ENCODE measurements around the gene NUP160.

NUP160 gene

DNA sequence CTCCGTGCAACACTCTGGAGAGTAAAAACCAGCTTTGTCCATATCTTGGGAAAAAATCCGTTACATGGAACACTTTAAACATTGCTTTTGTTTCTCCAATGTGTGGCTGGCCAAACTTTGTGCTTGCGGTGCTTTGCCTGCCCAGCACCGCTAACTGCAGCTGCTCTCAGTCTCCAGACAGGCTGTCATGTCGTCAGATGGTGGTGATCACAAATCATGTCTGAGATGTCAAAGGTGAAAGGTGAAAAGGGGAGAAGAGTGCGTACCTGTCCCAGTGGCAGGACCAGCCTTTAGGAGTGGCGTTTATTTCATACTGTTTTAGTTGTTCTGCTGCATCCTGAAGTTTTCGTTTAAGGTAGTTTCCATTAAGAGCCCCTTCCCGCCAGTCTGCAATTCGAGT, 115.9 kb downstream of the NUP160 start:
- TF ChIP-seq, protein P1, sequence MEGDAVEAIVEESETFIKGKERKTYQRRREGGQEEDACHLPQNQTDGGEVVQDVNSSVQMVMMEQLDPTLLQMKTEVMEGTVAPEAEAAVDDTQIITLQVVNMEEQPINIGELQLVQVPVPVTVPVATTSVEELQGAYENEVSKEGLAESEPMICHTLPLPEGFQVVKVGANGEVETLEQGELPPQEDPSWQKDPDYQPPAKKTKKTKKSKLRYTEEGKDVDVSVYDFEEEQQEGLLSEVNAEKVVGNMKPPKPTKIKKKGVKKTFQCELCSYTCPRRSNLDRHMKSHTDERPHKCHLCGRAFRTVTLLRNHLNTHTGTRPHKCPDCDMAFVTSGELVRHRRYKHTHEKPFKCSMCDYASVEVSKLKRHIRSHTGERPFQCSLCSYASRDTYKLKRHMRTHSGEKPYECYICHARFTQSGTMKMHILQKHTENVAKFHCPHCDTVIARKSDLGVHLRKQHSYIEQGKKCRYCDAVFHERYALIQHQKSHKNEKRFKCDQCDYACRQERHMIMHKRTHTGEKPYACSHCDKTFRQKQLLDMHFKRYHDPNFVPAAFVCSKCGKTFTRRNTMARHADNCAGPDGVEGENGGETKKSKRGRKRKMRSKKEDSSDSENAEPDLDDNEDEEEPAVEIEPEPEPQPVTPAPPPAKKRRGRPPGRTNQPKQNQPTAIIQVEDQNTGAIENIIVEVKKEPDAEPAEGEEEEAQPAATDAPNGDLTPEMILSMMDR (IDR thresholded peaks at IDR 0.05; ENCODE audit: low read depth, low read length), result no peak
- no peak for DNase-seq (ENCODE audit: low read depth in 2 of 2)
- no peak overlapping the region for H3K4me3 ChIP-seq (replicated peaks in 1 of 2; ENCODE audit: low read depth in 2 of 2, low read length in 2 of 2)

- H3K4me3 ChIP-seq (replicated peaks in 1 of 2; ENCODE audit: low read depth in 2 of 2, low read length in 2 of 2), result no peak overlapping the region
- TF ChIP-seq, protein P1 (IDR thresholded peaks at IDR 0.05; ENCODE audit: low read depth, low read length), result no peak
- no peak for DNase-seq (ENCODE audit: low read depth in 2 of 2)
Observed at GRCh38 chr11:47731475-47731874, 116.7 kb downstream of the NUP160 start.

All from cardiac fibroblast (primary cell).